NAMALWA (cell line): Measurements from ENCODE around the gene GULP1.

Experiments
- DNase-seq: peaks from one replicate; pipeline ENCODE4 v3.0.0-alpha.2; 2015; ENCODE audit warnings: low spot score

Gene GULP1

GRCh38 chr2:188367164-188367563, 75.5 kb downstream of the GULP1 start:
- DNase-seq, result no peak

DNA sequence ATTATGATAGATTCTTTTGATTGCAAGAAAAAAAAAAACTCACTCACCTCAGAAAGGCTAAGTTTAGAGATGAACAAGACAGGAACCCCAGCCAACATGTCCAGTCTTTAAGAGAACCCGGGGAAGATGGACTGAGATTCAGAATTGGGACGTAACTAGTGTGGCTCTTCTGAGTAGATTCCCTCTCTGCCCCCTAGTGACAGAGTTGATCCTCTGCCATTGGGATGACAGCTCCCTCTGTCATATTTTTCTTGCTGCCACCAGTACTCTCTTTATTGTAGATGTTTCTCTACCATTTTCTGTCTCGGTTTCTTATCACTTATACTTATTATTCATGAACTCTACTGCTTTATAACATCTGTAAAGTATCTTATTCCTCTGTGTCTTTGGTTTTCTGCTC, 77.7 kb downstream of the GULP1 start:
- DNase-seq, result peak; percentile 52

GRCh38 chr2:188378371-188378950, 86.8 kb downstream of the GULP1 start:
- DNase-seq, result no peak

GRCh38 chr2:188379748-188380147, 88.1 kb downstream of the GULP1 start:
- no peak for DNase-seq

GRCh38 chr2:188380280-188380679, 88.6 kb downstream of the GULP1 start:
- no peak for DNase-seq

DNA sequence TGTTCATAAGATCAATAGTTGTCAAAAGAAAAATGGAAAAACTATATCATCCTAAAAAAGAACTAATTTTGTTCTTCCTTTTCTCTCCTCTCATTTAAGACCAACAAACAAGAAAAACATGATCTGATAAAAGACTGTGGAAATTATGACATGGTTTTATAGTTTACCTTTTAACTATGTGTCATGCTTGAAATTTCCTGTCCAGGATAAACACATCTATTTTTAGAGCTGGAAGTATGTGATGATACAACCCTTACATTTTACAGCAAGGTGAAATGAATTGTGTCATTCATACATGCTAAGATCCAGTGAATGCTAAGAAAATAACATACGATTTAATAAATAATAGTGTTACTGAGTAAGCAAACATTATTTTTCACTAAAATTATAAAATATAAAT, 89.9 kb downstream of the GULP1 start:
- DNase-seq, result no peak

- DNase-seq, result no peak
Measured at GRCh38 chr2:188382107-188382506, 90.4 kb downstream of the GULP1 start.

GRCh38 chr2:188383158-188383557, 91.5 kb downstream of the GULP1 start:
- DNase-seq, result no peak

DNA sequence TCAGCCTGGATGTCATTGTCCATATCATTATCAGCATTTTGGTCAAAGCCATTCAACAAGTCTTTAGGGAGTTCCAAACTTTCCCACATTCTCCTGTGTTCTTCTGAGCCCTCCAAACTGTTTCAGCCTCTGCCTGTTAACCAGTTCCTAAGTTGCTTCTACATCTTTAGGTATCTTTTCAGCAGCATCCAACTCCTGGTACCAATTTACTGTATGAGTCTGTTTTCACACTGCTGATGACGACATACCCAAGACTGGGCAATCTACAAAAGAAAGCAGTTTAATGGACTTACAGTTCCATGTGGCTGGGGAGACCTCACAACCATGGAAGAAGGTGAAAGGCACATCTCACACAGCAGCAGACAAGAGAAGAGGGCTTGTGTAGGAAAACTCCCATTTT, 94.2 kb downstream of the GULP1 start:
- DNase-seq, result no peak

DNA sequence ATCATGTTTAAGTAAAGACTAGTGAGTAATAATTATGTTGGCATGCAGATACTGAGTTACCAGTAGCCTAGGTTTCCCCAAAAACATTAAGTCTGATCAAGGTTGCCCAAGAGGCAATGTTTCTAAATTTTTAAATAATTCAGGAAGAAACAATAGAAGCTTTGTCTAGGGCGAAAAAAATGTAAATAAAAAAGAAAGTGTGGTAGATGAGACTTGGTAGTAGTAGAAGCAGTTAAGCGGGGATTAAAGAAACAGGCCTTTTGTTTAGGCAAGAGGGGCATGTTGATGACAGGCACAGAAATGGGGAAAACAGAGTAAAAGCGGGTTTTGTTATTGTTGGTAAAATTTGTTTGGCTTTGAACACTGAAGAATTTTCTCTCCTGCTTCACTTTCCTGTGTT, 97.2 kb downstream of the GULP1 start:
- no peak for DNase-seq

- DNase-seq, result no peak
Measured at GRCh38 chr2:188391354-188391753, 99.7 kb downstream of the GULP1 start.

- DNase-seq, result no peak
Measured at GRCh38 chr2:188394931-188395472, 103.3 kb downstream of the GULP1 start.

DNA sequence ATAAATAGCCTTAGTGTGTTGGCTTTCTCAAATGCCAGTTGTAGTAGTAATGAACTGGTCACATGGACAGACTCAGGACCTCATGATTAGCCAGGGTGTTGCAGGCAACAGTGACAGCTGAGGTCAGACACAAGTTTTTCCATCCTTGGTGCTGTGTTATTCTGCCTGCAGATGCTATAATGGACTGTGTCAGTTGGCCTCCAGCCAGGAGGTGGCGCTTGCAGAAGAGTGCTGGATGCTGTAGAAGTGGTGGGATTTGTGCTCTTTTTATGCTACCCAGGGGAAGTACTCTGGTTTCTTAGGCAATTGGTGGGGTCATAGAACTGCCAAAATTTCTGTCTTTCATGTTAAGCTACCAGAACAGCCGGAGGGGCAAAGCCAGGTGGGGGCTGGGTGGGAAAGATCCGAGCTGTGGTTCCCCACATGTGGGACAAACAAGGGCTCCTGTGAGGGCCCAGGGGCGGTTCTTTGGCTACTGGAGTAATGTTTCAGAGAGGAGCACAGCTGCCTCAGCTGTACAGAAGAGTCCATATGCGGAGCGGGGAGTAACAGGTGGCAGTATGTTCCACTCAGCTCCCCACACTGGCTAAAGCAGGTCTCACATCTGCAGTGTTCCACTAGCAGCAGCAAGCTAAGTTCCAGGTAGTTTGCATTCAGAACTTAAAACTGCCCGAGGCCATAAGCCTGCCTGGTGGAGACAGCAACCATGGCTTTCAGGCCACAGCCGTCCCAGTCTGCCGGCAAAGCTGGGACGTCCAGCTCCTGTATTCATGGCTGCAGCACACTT, 104.4 kb downstream of the GULP1 start:
- DNase-seq, result peak; percentile 7

DNA sequence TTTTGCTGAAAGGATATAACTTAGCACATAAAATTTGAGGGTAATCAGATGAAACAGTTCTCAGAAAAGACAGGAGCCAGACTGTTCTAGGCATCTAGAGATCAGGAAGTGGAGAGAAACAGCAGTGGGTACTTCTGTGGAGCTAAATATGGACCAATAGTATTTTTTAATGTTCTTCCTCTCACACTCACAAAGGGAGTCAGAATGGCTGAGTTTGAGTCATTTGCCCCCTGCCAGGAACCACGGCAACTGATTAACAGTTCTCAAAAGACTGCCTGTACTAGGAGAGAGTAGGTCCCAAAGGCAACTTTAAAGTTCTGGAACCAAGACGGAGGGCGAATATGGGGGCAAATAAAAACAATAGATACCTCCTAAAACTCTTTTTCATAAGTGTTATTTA, 107.5 kb downstream of the GULP1 start:
- no peak for DNase-seq

DNA sequence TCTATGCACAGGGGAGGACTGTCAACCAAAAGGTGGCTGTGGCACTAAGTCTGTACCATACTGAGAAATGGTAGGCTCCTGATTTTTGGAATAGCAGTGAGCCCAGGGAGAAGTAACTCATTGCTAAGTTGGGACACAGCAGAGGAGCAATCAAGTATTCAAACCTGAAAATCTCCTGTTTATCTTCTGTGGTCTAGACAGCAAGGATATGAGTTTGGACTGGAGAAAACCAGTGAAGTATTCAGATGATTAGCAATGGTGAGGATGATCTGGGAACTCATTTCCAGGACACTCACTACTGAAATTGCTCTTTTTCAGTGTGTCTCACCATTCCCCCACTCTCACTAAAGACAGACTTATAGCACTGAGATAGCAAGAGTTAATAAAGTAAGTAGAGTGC, 112.0 kb downstream of the GULP1 start:
- DNase-seq, result no peak

DNA sequence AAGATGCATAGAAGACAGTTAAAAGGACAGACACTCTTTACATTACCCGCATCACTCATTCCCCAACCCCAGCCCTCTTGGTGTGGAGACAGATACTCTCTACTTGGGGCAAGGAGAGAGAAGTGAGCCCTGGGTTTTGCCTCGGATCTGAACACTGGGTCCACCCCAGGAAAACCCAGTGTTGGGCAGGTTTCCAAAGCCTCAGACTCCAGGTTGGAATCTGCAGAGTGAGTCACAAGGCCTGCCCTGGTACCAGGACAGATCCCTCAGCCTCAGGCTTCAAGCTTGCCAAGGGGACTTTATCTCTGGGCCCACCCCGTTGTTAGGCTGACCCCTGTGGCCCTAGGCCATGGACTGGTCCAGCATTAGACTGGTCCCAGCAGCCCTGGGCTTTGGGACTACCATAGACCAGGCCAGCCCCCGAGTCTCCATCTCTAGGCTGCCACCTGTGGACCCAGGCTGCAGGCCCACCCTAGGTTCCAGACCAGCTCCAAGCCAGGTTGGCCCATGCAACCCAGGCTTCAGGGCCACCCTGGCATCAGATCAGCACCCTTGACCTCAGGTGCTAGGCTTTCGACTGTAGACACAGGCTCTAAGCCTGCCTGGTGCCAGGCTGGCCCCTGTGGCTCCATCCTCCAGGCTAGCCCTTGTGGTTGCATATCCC, 112.8 kb downstream of the GULP1 start:
- DNase-seq, result no peak

DNA sequence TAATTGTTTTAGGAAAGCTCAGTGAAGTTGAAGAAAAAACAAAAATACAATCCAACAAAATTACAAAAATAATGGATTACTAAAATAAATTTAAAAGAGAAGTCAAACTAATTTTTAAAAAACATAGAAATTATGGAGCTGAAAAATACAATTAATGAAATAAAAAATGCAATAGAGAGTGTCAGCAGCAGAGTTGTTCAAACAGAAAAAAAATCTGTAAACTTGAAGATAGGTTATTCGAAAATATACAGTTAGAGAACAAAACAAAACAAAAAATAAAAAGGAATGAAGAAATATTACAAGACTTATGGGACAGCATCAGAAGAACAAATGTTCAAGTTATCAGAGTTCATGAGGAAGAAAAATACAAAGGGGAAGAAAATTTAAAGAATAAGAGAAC, 114.7 kb downstream of the GULP1 start:
- DNase-seq, result no peak

- no peak for DNase-seq
Measured at GRCh38 chr2:188410504-188411235, 119.0 kb downstream of the GULP1 start.

- DNase-seq, result no peak
Measured at GRCh38 chr2:188412190-188412589, 120.5 kb downstream of the GULP1 start.

DNA sequence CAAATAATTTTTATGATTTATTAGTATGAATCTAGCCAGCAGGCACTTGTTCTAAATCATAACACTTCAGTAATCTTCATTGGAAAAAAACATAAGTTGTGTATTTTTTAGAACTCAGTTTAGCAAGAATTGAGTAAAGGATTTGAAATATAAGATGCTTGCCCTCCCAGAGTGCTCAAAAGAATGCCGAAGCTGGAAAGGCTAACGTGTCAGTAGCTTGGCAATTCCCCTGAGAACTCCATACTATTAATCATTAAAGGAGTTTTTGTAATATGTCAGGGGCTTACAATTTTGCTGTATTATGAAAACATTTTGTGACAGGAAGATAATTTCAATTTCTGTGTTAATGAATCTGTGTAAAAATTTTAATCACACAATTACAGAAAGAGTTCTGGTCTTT, 122.7 kb downstream of the GULP1 start:
- no peak for DNase-seq

DNA sequence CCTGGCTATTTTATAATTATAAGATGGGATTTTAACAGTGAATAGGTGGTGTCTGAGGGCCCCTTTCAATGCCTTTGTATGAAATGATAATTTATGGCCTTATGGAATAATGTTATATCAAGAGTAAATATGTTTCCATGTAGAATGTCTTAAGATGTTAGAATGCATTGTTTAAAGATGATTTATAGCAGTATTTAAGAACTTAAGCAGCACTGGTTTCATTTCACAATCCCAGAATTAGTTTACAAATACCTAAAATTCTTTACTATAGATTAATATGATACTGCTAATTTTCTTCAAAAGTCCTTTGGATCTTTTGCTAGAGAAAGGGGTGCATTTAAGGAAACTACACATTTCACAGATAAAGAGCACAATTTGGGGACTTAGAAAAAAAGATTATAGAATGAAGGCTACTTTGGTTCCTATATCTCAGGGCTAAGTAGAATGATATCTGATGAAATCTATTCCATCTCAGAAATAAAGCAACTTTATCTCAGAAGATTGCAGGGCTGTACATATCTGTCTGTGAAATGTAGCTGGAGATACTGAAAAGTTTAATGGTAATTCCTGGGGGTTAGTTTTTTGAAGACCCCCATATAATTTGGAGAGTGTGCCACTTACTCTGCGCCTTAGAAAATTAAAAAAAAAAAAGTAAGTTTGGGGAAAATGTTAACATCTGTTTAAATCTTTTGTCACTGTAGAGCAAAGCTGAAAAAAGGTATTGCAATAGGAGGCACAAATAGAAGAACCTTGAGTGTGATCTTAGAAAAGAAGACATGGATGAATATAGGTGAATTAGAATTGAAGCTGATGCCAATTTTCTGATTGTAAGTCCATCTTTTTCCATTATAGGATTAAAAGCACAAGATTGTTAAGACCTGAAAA, 123.4 kb downstream of the GULP1 start:
- DNase-seq, result no peak

DNA sequence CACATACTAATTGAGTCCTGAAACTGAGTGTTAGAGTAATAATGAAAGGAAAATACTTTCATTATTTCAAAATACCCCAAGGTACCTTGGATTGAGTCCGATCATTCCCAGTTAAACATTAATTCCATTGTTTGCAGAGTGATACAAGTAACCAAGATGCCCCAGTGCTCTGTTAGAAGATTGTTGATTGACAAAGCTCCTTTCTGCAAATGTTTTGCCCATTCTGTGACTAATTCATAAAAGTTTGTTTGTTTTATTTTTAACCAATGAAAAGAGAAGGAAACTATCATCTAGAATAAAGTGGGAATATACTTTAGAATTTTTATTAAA, 124.0 kb downstream of the GULP1 start:
- no peak for DNase-seq
